K562 (cell line): ENCODE results near the gene TMEM120B. TPM values are rescaled to one million over a fixed set of nuclear protein-coding genes. Genes with fewer than 3 reads are reported as not detected.

Experiments
- ATAC-seq: fragments of 200-7000 bp; cut with Tn5 transposase; 3 replicates; pipeline ENCODE4 v1.9.1; 2020; ENCODE audit warnings: moderate library complexity
- BruUV-seq: library from RNA; stranded (reverse); fragments of 400-500 nt; replicated peaks from 2 replicates; lab custom pipeline; 2021; lab: Mats Ljungman, UMichigan
- CTCF ChIA-PET: fragments of 300-600 bp; formaldehyde crosslinking; extraction: SDS; loops from one replicate; lab custom pipeline; 2021; ENCODE audit warnings: low intra/inter-chr PET ratio; lab: Yijun Ruan, JAX
- POLR2A ChIA-PET: fragments of 300-600, 350-650 bp; sonication (Branson Sonifier 250); formaldehyde crosslinking; extraction: SDS; loops from one replicate; lab custom pipeline; 2021; ENCODE audit warnings: antibody characterized with exemption, inconsistent platforms; lab: Yijun Ruan, JAX
- DNase-seq, 4 experiments: peaks; one replicate each; pipeline versions ENCODE4 v3.0.0 to v3.0.0-alpha.2; 2011 to 2018; ENCODE audit warnings: low spot score in 3 of 4, mixed read lengths in 3 of 4; ENCODE audit errors: extremely low read depth in 1 of 4
- FAIRE-seq: peaks from 2 replicates; lab custom pipeline; 2011; peaks lifted over from hg19 to GRCh38; lab: Jason Lieb, UNC
- H2AFZ ChIP-seq: 2 replicates; pipeline ENCODE4 v1.6.0; 2011; ENCODE audit warnings: low read depth, low read length, control low read depth, inconsistent platforms
- H3K27ac ChIP-seq: fragments of 200-600 bp; 3 replicates; pipeline ENCODE4 v1.8.0; 2011; ENCODE audit warnings: low read depth, mild to moderate bottlenecking, control low read depth, inconsistent platforms, low read length, moderate library complexity, mixed read lengths; ENCODE audit errors: extremely low read depth
- H3K27me3 ChIP-seq, 2 experiments: fragments of 300-600 bp in 1 of 2; 2 replicates in 1 of 2; 3 replicates in 1 of 2; pipeline versions ENCODE4 v1.6.0 to v1.8.0; 2011; ENCODE audit warnings: inconsistent platforms in 2 of 2, low read length in 2 of 2, mild to moderate bottlenecking in 1 of 2, mixed read lengths in 1 of 2, moderate library complexity in 1 of 2; ENCODE audit not compliant: control insufficient read depth in 2 of 2, insufficient read depth in 2 of 2
- H3K36me3 ChIP-seq: fragments of 300-600 bp; 3 replicates; pipeline ENCODE4 v1.8.0; 2011; ENCODE audit warnings: mild to moderate bottlenecking, low read length, inconsistent platforms; ENCODE audit not compliant: control insufficient read depth, insufficient read depth
- H3K4me1 ChIP-seq, 2 experiments: fragments of 200-600 bp in 1 of 2; replicated peaks in 1 of 2; 2 replicates in 1 of 2; 3 replicates in 1 of 2; pipeline versions ENCODE4 v1.5.1 to v1.8.0; 2011; ENCODE audit warnings: inconsistent platforms in 2 of 2, low read length in 2 of 2, mild to moderate bottlenecking in 1 of 2, mixed read lengths in 1 of 2, moderate library complexity in 1 of 2; ENCODE audit not compliant: control insufficient read depth in 2 of 2, insufficient read depth in 2 of 2
- H3K4me2 ChIP-seq: 2 replicates; pipeline ENCODE4 v1.6.1; 2011; ENCODE audit warnings: low read length, control low read depth, inconsistent platforms, mixed read lengths; ENCODE audit not compliant: insufficient read depth
- H3K4me3 ChIP-seq: fragments of 200-600 bp; sonication (generic), shearing (Covaris generic); 2 replicates; pipeline ENCODE4 v1.5.1; 2016; ENCODE audit warnings: control low read depth, inconsistent platforms
- H3K79me2 ChIP-seq: fragments of 200-600 bp; 3 replicates; pipeline ENCODE4 v1.8.0; 2011; ENCODE audit warnings: low read length, inconsistent platforms; ENCODE audit not compliant: control insufficient read depth, insufficient read depth
- H3K9ac ChIP-seq, 2 experiments: 2 replicates each; pipeline versions ENCODE4 v1.6.0 to v1.6.1; 2011; ENCODE audit warnings: low read depth in 2 of 2, low read length in 2 of 2, control low read depth in 1 of 2, inconsistent platforms in 1 of 2, mild to moderate bottlenecking in 1 of 2, mixed read lengths in 1 of 2; ENCODE audit not compliant: insufficient read depth in 1 of 2
- H3K9me1 ChIP-seq: one replicate; pipeline ENCODE4 v1.6.0; 2011; ENCODE audit warnings: inconsistent platforms, mild to moderate bottlenecking, low read length, moderate library complexity; ENCODE audit not compliant: control insufficient read depth, insufficient read depth
- H3K9me3 ChIP-seq: replicated peaks from 2 replicates; pipeline ENCODE4 v1.5.1; 2011; ENCODE audit warnings: low read depth, low read length, inconsistent platforms; ENCODE audit not compliant: control insufficient read depth, insufficient read depth
- H4K20me1 ChIP-seq: replicated peaks from 2 replicates; pipeline ENCODE4 v1.6.1; 2011; ENCODE audit warnings: low read length, inconsistent platforms, mixed read lengths; ENCODE audit not compliant: control insufficient read depth, insufficient read depth
- BHLHE40 ChIP-seq: IDR thresholded peaks from 2 replicates; pipeline ENCODE4 v1.6.1; 2011; ENCODE audit warnings: low read length, improper control_type of control experiment
- CCNT2 ChIP-seq: IDR thresholded peaks from 2 replicates; pipeline ENCODE4 v1.6.1; 2011; ENCODE audit warnings: borderline replicate concordance, low read depth, mild to moderate bottlenecking, moderate library complexity, mixed read lengths, low read length; ENCODE audit not compliant: insufficient read length; ENCODE audit errors: extremely low read depth
- MAX ChIP-seq: sonication (generic); formaldehyde crosslinking; IDR thresholded peaks from 2 replicates; pipeline ENCODE4 v1.9.0; 2022; ENCODE audit warnings: mild to moderate bottlenecking, missing genetic modification reagents
- MAZ ChIP-seq, 2 experiments: fragments of 450-650 bp in 1 of 2; sonication (generic) in 1 of 2; formaldehyde crosslinking; IDR thresholded peaks in 1 of 2; conservative IDR thresholded peaks in 1 of 2; 2 replicates each; pipeline versions ENCODE4 v1.4.0 to v1.5.0; 2020; ENCODE audit warnings: mild to moderate bottlenecking in 1 of 2, missing genetic modification reagents in 1 of 2
- NFATC3 ChIP-seq: fragments of 450-650 bp; IDR thresholded peaks from 2 replicates; pipeline ENCODE4 v1.6.1; 2017; ENCODE audit warnings: mild to moderate bottlenecking
- ZNF518B ChIP-seq: fragments of 250-450 bp; sonication (Bioruptor Pico); IDR thresholded peaks from 2 replicates; pipeline ENCODE4 v1.5.0; 2021; ENCODE audit warnings: mild to moderate bottlenecking, moderate library complexity
- WGBS: fragments of 100-300 bp; shearing (Covaris generic); methylation state at CpG from one replicate; pipeline ENCODE4 v1.1.6; 2016; ENCODE audit warnings: low coverage, mixed read lengths; ENCODE audit not compliant: insufficient coverage; ENCODE audit errors: missing lambda C conversion rate; 5-methylcytosine and 5-hydroxymethylcytosine counted together
- in situ Hi-C: fragments of 300-500 bp; cut with MboI; formaldehyde crosslinking; loops from 4 replicates; pipeline ENCODE4 v1.15.0; 2018; ENCODE audit warnings: inconsistent platforms, mixed read lengths
- intact Hi-C: fragments of 100-400 bp; cut with micrococcal nuclease; formaldehyde crosslinking; loops from 2 replicates; pipeline ENCODE4 v1.14.2; 2022
- polyA plus RNA-seq, 8 experiments: library from polyadenylated mRNA; depleted of rRNA in 4 of 8; stranded (reverse) in 5 of 8; unstranded in 3 of 8; fragments of >200 nt; fragmentation: Nextera tagmentation in 2 of 8; fragmentation: Illumina TruSeq in 1 of 8; extraction: Ambion mirVana in 2 of 8; extraction: Trizol in 1 of 8; gene quantifications; 2 replicates each; pipeline versions ENCODE4 v1.2.1 to v1.2.3, GENCODE V29; 2011 to 2014; ENCODE audit warnings: inconsistent platforms in 1 of 8, missing spikeins in 1 of 8
- total RNA-seq, 7 experiments: library from RNA; depleted of rRNA in 6 of 7; stranded (reverse); fragments of >200 nt in 6 of 7; fragmentation: Illumina TruSeq in 2 of 7; extraction: Trizol in 2 of 7; gene quantifications; 2 replicates each; pipeline versions ENCODE4 v1.2.1 to v1.2.3, GENCODE V29; 2011 to 2021; ENCODE audit warnings: low replicate concordance in 1 of 7

The TMEM120B gene
- total and polyA plus RNA-seq, 9 of the 15 experiments (the other 6 are each of a cell fraction or from before 2014, with no cell fraction given) = 1.7 to 18.6 (median 7.4) TPM

- TF ChIP-seq ZNF518B (CRISPR knock-in tag) (no peak), BHLHE40 (peak; percentile 58)
- TF ChIP-seq, all 486 proteins: peak for 4
These were observed 76.8 kb downstream of the TMEM120B start (continued) for GRCh38 chr12:121789233-121789781.

GRCh38 chr12:121789800-121790728 is 77.5 kb downstream of the TMEM120B start:
- Histone ChIP-seq H3K27ac (no peak overlapping the region), H3K4me2 (no peak overlapping the region), H3K9me1 (no peaks in the 10 kb centered on the region), H2AFZ (no peak overlapping the region), H3K4me1 (peaks cover 8 to 50% of the 10 kb centered on the region in 2 experiments), H3K9me3 (no peaks in the 10 kb centered on the region), H3K9ac (peak overlapping the region in 1 of 2 experiments; percentile 80; a peak in 2 of 4 replicates), H3K4me3 (no peak overlapping the region), H3K79me2 (peaks cover 7% of the 10 kb centered on the region; the same call in 2 of the 3 replicates), H4K20me1 (0 out of 2 replicates have a peak, but pooled peaks cover under 1% of the 10 kb centered on the region)
- ChIA-PET POLR2A (interaction anchor here (0.7 to 9.4 kb wide), 3 partner anchors 12 to 237 kb away, joined by 3 to 194 read pairs (median 4); partner anchors contain the start of gene SETD1B), CTCF (interaction anchor here (1.2 kb wide), 1 partner anchor 93 kb away, joined by 3 read pairs; no protein-coding TSS in a partner anchor)
- intact Hi-C loops (loop anchor here (5.0 kb wide), 1 partner anchor 238 kb away; no protein-coding TSS in a partner anchor), in situ Hi-C loops (loop anchor here (5.0 kb wide), 2 partner anchors 98 to 238 kb away; no protein-coding TSS in a partner anchor)
- 65% methylated on average over 18 of the region's 28 CpGs for WGBS
- FAIRE-seq (no peak), ATAC-seq (no peak)
- BruUV-seq = no TSS peak
- TF ChIP-seq MAZ (CRISPR knock-in tag; conservative IDR thresholded peaks at IDR 0.05 in 1 of 2, IDR thresholded peaks at IDR 0.05 in 1 of 2) = 0 out of 4 replicates have a peak, but pooled peaks of 1 of the 2 experiments have one; percentile 34
- no peak for TF ChIP-seq CCNT2
- peak; percentile 16; the same call in 1 of the 2 replicates for TF ChIP-seq MAX (CRISPR knock-in tag)
- no peak for TF ChIP-seq NFATC3
- TF ChIP-seq, all 486 proteins: peak for 2
- H3K36me3 ChIP-seq = peaks cover under 1% of the 10 kb centered on the region; the same call in 1 of the 3 replicates
- no peaks in the 10 kb centered on the region for H3K27me3 ChIP-seq
- no peak for DNase-seq
